Calu3 (cell line): ENCODE results near the gene REPS1. TPM values are rescaled to one million over a fixed set of nuclear protein-coding genes. Genes with fewer than 3 reads are reported as not detected.

Source experiments
- BruUV-seq: library from RNA; stranded (reverse); fragments of 400-500 nt; replicated peaks from 2 replicates; lab custom pipeline; 2021; lab: Mats Ljungman, UMichigan
- CTCF ChIA-PET: fragments of 300-600 bp; sonication (Branson Sonifier 250); formaldehyde crosslinking; loops from one replicate; lab custom pipeline; 2022; ENCODE audit warnings: antibody characterized with exemption; lab: Charles Lee
- DNase-seq: peaks from one replicate; pipeline ENCODE4 v3.0.0; 2022
- H3K27ac Mint-ChIP-seq: one replicate; pipeline ENCODE4 v1.8.0; 2022; ENCODE audit warnings: mixed read lengths; ENCODE audit not compliant: unreplicated experiment
- H3K27me3 Mint-ChIP-seq: one replicate; pipeline ENCODE4 v1.8.0; 2022; ENCODE audit warnings: mixed read lengths; ENCODE audit not compliant: unreplicated experiment
- H3K36me3 Mint-ChIP-seq: one replicate; pipeline ENCODE4 v1.8.0; 2022; ENCODE audit warnings: mild to moderate bottlenecking, moderate library complexity, mixed read lengths; ENCODE audit not compliant: insufficient read depth, unreplicated experiment
- H3K4me1 Mint-ChIP-seq: one replicate; pipeline ENCODE4 v1.8.0; 2022; ENCODE audit warnings: mild to moderate bottlenecking, low read depth, mixed read lengths; ENCODE audit not compliant: unreplicated experiment
- H3K4me3 Mint-ChIP-seq: one replicate; pipeline ENCODE4 v1.8.0; 2022; ENCODE audit warnings: mild to moderate bottlenecking, low read depth, moderate library complexity, mixed read lengths; ENCODE audit not compliant: unreplicated experiment
- H3K9me3 Mint-ChIP-seq: one replicate; pipeline ENCODE4 v1.8.0; 2022; ENCODE audit warnings: low read depth, mixed read lengths; ENCODE audit not compliant: unreplicated experiment
- CTCF ChIP-seq: fragments of 200-600 bp; IDR thresholded peaks from one replicate; pipeline ENCODE4 v1.8.0; 2022; ENCODE audit warnings: antibody characterized with exemption; ENCODE audit not compliant: unreplicated experiment
- intact Hi-C: fragments of 100-400 bp; cut with micrococcal nuclease; formaldehyde crosslinking; loops from one replicate; pipeline ENCODE4 v1.10.0; 2022; ENCODE audit not compliant: unreplicated experiment
- total RNA-seq: library from RNA; stranded (reverse); gene quantifications from 2 replicates; pipeline ENCODE4 v1.2.3, GENCODE V29; 2022

REPS1 gene
- total RNA-seq, 1 experiment from 2014 or later, result 29.5 TPM

DNA sequence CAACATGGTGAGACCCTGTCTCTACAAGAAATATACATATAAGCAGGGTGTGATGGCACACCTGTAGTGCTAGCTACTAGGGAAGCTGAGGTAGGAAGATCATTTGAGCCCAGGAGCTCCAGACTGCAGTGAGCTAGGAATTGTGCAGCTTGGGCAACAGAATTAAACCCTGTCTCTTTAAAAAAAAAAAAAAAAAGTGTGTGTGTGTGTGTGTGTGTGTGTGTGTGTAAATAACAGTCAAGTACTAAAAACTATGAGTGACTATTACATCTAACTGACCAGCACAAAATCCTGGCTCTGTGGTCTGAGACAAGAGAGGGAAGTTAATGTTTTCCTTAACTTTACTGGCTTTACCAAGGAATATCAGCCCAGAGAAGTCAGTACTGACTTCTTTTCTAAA lies 32.8 kb downstream of the REPS1 start:
- H3K9me3 Mint-ChIP-seq, result no peaks in the 10 kb centered on the region
- H3K4me1 Mint-ChIP-seq, result peaks cover 23% of the 10 kb centered on the region
- H3K36me3 Mint-ChIP-seq, result no peaks in the 10 kb centered on the region
- intact Hi-C loops, result no loop called here
- no peak overlapping the region for H3K4me3 Mint-ChIP-seq
- DNase-seq, result no peak
- TF ChIP-seq CTCF, result no peak
- H3K27me3 Mint-ChIP-seq, result no peaks in the 10 kb centered on the region
- BruUV-seq, result no TSS peak
- CTCF ChIA-PET, result no interaction called here
- no peak overlapping the region for H3K27ac Mint-ChIP-seq

DNA sequence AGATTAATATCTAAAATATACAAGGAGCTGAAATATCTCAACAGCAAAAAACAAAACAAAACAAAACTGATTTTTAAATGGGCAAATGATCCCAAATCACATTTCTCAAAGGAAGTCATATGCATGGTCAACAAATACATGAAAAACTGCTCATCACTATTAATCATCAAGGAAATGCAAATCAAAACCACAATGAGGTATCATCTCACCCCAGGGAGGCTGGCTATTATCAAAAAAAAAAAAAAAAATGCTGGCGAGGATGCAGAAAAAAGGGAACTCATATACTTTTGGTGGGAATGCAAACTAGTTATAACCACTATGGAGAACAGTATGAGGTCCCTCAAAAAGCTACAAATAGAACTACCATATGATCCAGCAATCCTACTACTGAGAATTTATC lies 34.6 kb downstream of the REPS1 start:
- H3K27me3 Mint-ChIP-seq, result no peaks in the 10 kb centered on the region
- H3K27ac Mint-ChIP-seq, result no peak overlapping the region
- intact Hi-C loops, result no loop called here
- no peaks in the 10 kb centered on the region for H3K36me3 Mint-ChIP-seq
- H3K9me3 Mint-ChIP-seq, result no peaks in the 10 kb centered on the region
- no peak overlapping the region for H3K4me3 Mint-ChIP-seq
- H3K4me1 Mint-ChIP-seq, result peaks cover 33% of the 10 kb centered on the region
- DNase-seq, result no peak
- CTCF ChIA-PET, result no interaction called here
- BruUV-seq, result no TSS peak
- TF ChIP-seq CTCF, result no peak

GRCh38 chr6:138948546-138949179 lies 39.4 kb downstream of the REPS1 start:
- no TSS peak for BruUV-seq
- Mint-ChIP-seq H3K4me3 (no peak overlapping the region), H3K4me1 (peaks cover 25% of the 10 kb centered on the region), H3K9me3 (no peaks in the 10 kb centered on the region), H3K27ac (peak overlapping the region; percentile 30), H3K36me3 (no peaks in the 10 kb centered on the region), H3K27me3 (no peaks in the 10 kb centered on the region)
- CTCF ChIA-PET, result no interaction called here
- intact Hi-C loops, result no loop called here
- no peak for TF ChIP-seq CTCF
- no peak for DNase-seq

GRCh38 chr6:138948004-138948403 lies 40.0 kb downstream of the REPS1 start:
- intact Hi-C loops, result no loop called here
- no peak for DNase-seq
- CTCF ChIA-PET, result no interaction called here
- BruUV-seq, result no TSS peak
- H3K36me3 Mint-ChIP-seq, result no peaks in the 10 kb centered on the region
- peaks cover 25% of the 10 kb centered on the region for H3K4me1 Mint-ChIP-seq
- H3K9me3 Mint-ChIP-seq, result no peaks in the 10 kb centered on the region
- H3K27me3 Mint-ChIP-seq, result no peaks in the 10 kb centered on the region
- no peak overlapping the region for H3K4me3 Mint-ChIP-seq
- no peak for TF ChIP-seq CTCF
- H3K27ac Mint-ChIP-seq, result no peak overlapping the region
